Osteoblast (primary cell): ENCODE results near the gene AP4E1. TPM values are rescaled to one million over a fixed set of nuclear protein-coding genes. Genes with fewer than 3 reads are reported as not detected.
A peak's percentile ranks its signal among the peaks of the same experiment; 100 is the strongest.
"Not testable (repeated sequence)": the region's sequence is repeated elsewhere in the genome, so short reads cannot be mapped to it uniquely, and the experiment has no call there.

Experiments
- DNase-seq: peaks from one replicate; pipeline ENCODE4 v3.0.0; 2011; ENCODE audit warnings: low spot score, mixed read lengths; ENCODE audit not compliant: insufficient read length; ENCODE audit errors: missing footprints
- H2AFZ ChIP-seq: 2 replicates; pipeline ENCODE4 v1.6.0; 2011; ENCODE audit warnings: mild to moderate bottlenecking, low read length
- H3K27ac ChIP-seq: 2 replicates; pipeline ENCODE4 v1.5.1; 2011; ENCODE audit warnings: mild to moderate bottlenecking, low read depth, low read length, moderate library complexity
- H3K27me3 ChIP-seq: 2 replicates; pipeline ENCODE4 v1.6.0; 2012; ENCODE audit warnings: mild to moderate bottlenecking, control low read depth, inconsistent platforms, low read length, moderate library complexity; ENCODE audit not compliant: insufficient read depth
- H3K36me3 ChIP-seq: 2 replicates; pipeline ENCODE4 v1.5.1; 2011; ENCODE audit warnings: mild to moderate bottlenecking, low read length, control low read depth, moderate library complexity; ENCODE audit not compliant: insufficient read depth
- H3K4me1 ChIP-seq: 2 replicates; pipeline ENCODE4 v1.5.1; 2011; ENCODE audit warnings: mild to moderate bottlenecking, low read length, control low read depth, moderate library complexity; ENCODE audit not compliant: insufficient read depth
- H3K4me2 ChIP-seq: 2 replicates; pipeline ENCODE4 v1.6.0; 2011; ENCODE audit warnings: mild to moderate bottlenecking, low read length; ENCODE audit not compliant: insufficient read depth
- H3K4me3 ChIP-seq: fragments of 200-600 bp; sonication (generic); 3 replicates; pipeline ENCODE4 v1.5.1; 2012; ENCODE audit warnings: mild to moderate bottlenecking, low read length, inconsistent platforms; ENCODE audit not compliant: insufficient read depth
- H3K79me2 ChIP-seq: 2 replicates; pipeline ENCODE4 v1.6.0; 2012; ENCODE audit warnings: mild to moderate bottlenecking, low read length, control low read depth, inconsistent platforms; ENCODE audit not compliant: insufficient read depth
- H3K9me3 ChIP-seq: 2 replicates; pipeline ENCODE4 v1.5.1; 2011; ENCODE audit warnings: low read depth, low read length, control low read depth
- H4K20me1 ChIP-seq: 2 replicates; pipeline ENCODE4 v1.6.0; 2012; ENCODE audit warnings: mild to moderate bottlenecking, low read length, control low read depth; ENCODE audit not compliant: insufficient read depth
- CTCF ChIP-seq: IDR thresholded peaks from 2 replicates; pipeline ENCODE4 v1.5.1; 2011; ENCODE audit warnings: mild to moderate bottlenecking, low read depth, low read length, moderate library complexity; ENCODE audit errors: extremely low read depth
- total RNA-seq: library from RNA; depleted of rRNA; stranded (reverse); fragments of >200 nt; gene quantifications from 2 replicates; pipeline ENCODE4 v1.2.3, GENCODE V29; 2012

The AP4E1 gene
- total RNA-seq, 1 donor = 19.2 TPM

- H3K4me2 ChIP-seq = peak overlapping the region; percentile 53
- DNase-seq = peak; percentile 48
- TF ChIP-seq CTCF = no peak
Measured at GRCh38 chr15:50911001-50911400, 2.5 kb downstream of the AP4E1 start.

GRCh38 chr15:50911621-50912020, 3.1 kb downstream of the AP4E1 start:
- Histone ChIP-seq H3K27me3 (no peaks in the 10 kb centered on the region), H3K4me2 (peak overlapping the region; percentile 53), H3K9me3 (no peaks in the 10 kb centered on the region), H2AFZ (no peak overlapping the region), H3K4me3 (no peak overlapping the region), H3K27ac (peak overlapping the region; percentile 89), H3K79me2 (peaks cover 24% of the 10 kb centered on the region), H3K36me3 (peaks cover 28% of the 10 kb centered on the region), H3K4me1 (peaks cover 28% of the 10 kb centered on the region), H4K20me1 (no peaks in the 10 kb centered on the region)
- TF ChIP-seq CTCF = no peak
- DNase-seq = no peak

More at GRCh38 chr15:50911001-50911400, 2.5 kb downstream of the AP4E1 start:
- Histone ChIP-seq H4K20me1 (no peaks in the 10 kb centered on the region), H3K79me2 (peaks cover 24% of the 10 kb centered on the region), H3K4me1 (peaks cover 28% of the 10 kb centered on the region), H2AFZ (no peak overlapping the region), H3K27me3 (no peaks in the 10 kb centered on the region), H3K9me3 (no peaks in the 10 kb centered on the region), H3K36me3 (peaks cover 22% of the 10 kb centered on the region), H3K4me3 (no peak overlapping the region), H3K27ac (peak overlapping the region; percentile 89)

- no peaks in the 10 kb centered on the region for H4K20me1 ChIP-seq
- no peak for TF ChIP-seq CTCF
- peaks cover 13% of the 10 kb centered on the region for H3K79me2 ChIP-seq
- no peak overlapping the region for H3K4me2 ChIP-seq
- H3K27me3 ChIP-seq = no peaks in the 10 kb centered on the region
- no peak for DNase-seq
- H3K4me1 ChIP-seq = peaks cover 7% of the 10 kb centered on the region
- no peak overlapping the region for H3K27ac ChIP-seq
- H3K36me3 ChIP-seq = peaks cover 45% of the 10 kb centered on the region
- H3K9me3 ChIP-seq = no peaks in the 10 kb centered on the region
- no peak overlapping the region for H2AFZ ChIP-seq
- no peak overlapping the region for H3K4me3 ChIP-seq
Measured at GRCh38 chr15:50916400-50916799, 7.9 kb downstream of the AP4E1 start.

- DNase-seq, H3K4me2 ChIP-seq, H3K4me1 ChIP-seq, H3K27ac ChIP-seq, H2AFZ ChIP-seq, H4K20me1 ChIP-seq, H3K9me3 ChIP-seq, H3K27me3 ChIP-seq, H3K79me2 ChIP-seq, H3K4me3 ChIP-seq: not testable (repeated sequence)
- peaks cover 32% of the 10 kb centered on the region for H3K36me3 ChIP-seq
Measured at GRCh38 chr15:50919359-50919758, 10.9 kb downstream of the AP4E1 start.
